Ovary (tissue), 3 donors: ENCODE measurements around the gene POFUT1.

Experiments used
- POLR2A ChIP-seq: fragments of 450-650 bp; IDR thresholded peaks from one replicate; pipeline ENCODE4 v1.6.1; 2017; ENCODE audit warnings: antibody characterized with exemption, mild to moderate bottlenecking, moderate library complexity
- TF ChIP-seq, protein P1 (sequence below), 3 donors: fragments of 450-650 bp in 2 of 3; fragments of 200-600 bp in 1 of 3; IDR thresholded peaks; one replicate each; pipeline versions ENCODE4 v1.5.1 to v1.8.0; 2016 to 2022; ENCODE audit warnings: antibody characterized with exemption in 3 of 3, mild to moderate bottlenecking in 1 of 3
- donor health status: DM: no; HTN: no; CAD: no.

GRCh38 chr20:32282461-32282860 is 74.8 kb downstream of the POFUT1 start:
- TF ChIP-seq, protein P1, sequence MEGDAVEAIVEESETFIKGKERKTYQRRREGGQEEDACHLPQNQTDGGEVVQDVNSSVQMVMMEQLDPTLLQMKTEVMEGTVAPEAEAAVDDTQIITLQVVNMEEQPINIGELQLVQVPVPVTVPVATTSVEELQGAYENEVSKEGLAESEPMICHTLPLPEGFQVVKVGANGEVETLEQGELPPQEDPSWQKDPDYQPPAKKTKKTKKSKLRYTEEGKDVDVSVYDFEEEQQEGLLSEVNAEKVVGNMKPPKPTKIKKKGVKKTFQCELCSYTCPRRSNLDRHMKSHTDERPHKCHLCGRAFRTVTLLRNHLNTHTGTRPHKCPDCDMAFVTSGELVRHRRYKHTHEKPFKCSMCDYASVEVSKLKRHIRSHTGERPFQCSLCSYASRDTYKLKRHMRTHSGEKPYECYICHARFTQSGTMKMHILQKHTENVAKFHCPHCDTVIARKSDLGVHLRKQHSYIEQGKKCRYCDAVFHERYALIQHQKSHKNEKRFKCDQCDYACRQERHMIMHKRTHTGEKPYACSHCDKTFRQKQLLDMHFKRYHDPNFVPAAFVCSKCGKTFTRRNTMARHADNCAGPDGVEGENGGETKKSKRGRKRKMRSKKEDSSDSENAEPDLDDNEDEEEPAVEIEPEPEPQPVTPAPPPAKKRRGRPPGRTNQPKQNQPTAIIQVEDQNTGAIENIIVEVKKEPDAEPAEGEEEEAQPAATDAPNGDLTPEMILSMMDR (IDR thresholded peaks at IDR 0.05), result no peak
- TF ChIP-seq POLR2A, result no peak
